ENCODE measurements around the gene CAPNS1.

- TF ChIP-seq POLR2AphosphoS5 (IDR thresholded peaks at IDR 0.05; ENCODE audit: control insufficient read depth, insufficient read depth, low read depth, low read length) (no peak), FOSL1 (tag; conservative IDR thresholded peaks at IDR 0.05) (no peak), ZEB2 (IDR thresholded peaks at IDR 0.05) (no peak), YY1 (IDR thresholded peaks at IDR 0.05; ENCODE audit: borderline replicate concordance in 1 of 3, control insufficient read depth in 1 of 3, extremely low read depth in 1 of 3, insufficient read depth in 3 of 3, insufficient read length in 1 of 3, insufficient replicate concordance in 2 of 3, low read depth in 1 of 3, low read length in 2 of 3) (no peak), GMEB1 (CRISPR knock-in tag; IDR thresholded peaks at IDR 0.05) (no peak), CBX8 (IDR thresholded peaks at IDR 0.05; ENCODE audit: borderline replicate concordance, extremely low read depth, low read depth, low read length, poor library complexity, severe bottlenecking) (no peak), EP300 (IDR thresholded peaks at IDR 0.05; ENCODE audit: low read length) (no peak), BCL6 (CRISPR knock-in tag; IDR thresholded peaks at IDR 0.05) (no peak), ATF7 (IDR thresholded peaks at IDR 0.05) (no peak), MAX (CRISPR knock-in tag; IDR thresholded peaks at IDR 0.05) (no peak), CEBPZ (IDR thresholded peaks at IDR 0.05; ENCODE audit: borderline replicate concordance, low read depth, low read length) (no peak), CTCF (IDR thresholded peaks at IDR 0.05 in 2 of 3, conservative IDR thresholded peaks at IDR 0.05 in 1 of 3; ENCODE audit: insufficient read depth in 2 of 3, low read depth in 1 of 3, low read length in 3 of 3) (no peak)
These were observed 36.7 kb upstream of the CAPNS1 start for GRCh38 chr19:36103040-36103626.

Measured in K562 (cell line).